Brain microvascular endothelial cell (primary cell): ENCODE results near the gene TLR5.

Source experiments
- DNase-seq: peaks from one replicate; pipeline ENCODE4 v3.0.0-alpha.2; 2020
- H3K27ac ChIP-seq: fragments of 250-450 bp; sonication (Bioruptor Pico); 2 replicates; pipeline ENCODE4 v1.5.1; 2020; ENCODE audit warnings: mild to moderate bottlenecking, moderate library complexity
- H3K27me3 ChIP-seq: fragments of 250-450 bp; sonication (Bioruptor Pico); replicated peaks from 2 replicates; pipeline ENCODE4 v1.5.1; 2020; ENCODE audit warnings: mild to moderate bottlenecking
- H3K36me3 ChIP-seq: fragments of 250-450 bp; sonication (Bioruptor Pico); replicated peaks from 2 replicates; pipeline ENCODE4 v1.5.1; 2020; ENCODE audit warnings: mild to moderate bottlenecking
- H3K4me3 ChIP-seq: 2 replicates; pipeline ENCODE4 v1.5.1; 2011; ENCODE audit warnings: low read depth, mild to moderate bottlenecking, control low read depth, low read length, moderate library complexity
- in situ Hi-C: cut with HindIII; loops from 2 replicates; pipeline ENCODE4 v1.10.0; 2017; ENCODE audit warnings: low sequenced_read_pairs, low pct_ligation_motif_present
- TF ChIP-seq, protein P1 (sequence below): IDR thresholded peaks from 2 replicates; pipeline ENCODE4 v1.5.1; 2011; ENCODE audit warnings: low read depth, mild to moderate bottlenecking, moderate library complexity, low read length, control low read depth, inconsistent platforms; ENCODE audit errors: missing control alignments

The TLR5 gene

GRCh38 chr1:223142795-223143536 lies at the start of gene TLR5:
Gene TLR5 (minus strand): TSS chr1:223143248. CDS start chr1:223113031, 30,217 bp downstream.
- in situ Hi-C loops = no loop called here
- Histone ChIP-seq H3K27me3 (peaks cover 2% of the 10 kb centered on the region), H3K27ac (no peak within 1 kb of the TSS), H3K4me3 (peak within 1 kb of the TSS; percentile 57), H3K36me3 (no peaks in the 10 kb centered on the region)
- DNase-seq = peak; percentile 29
- TF ChIP-seq, protein P1, sequence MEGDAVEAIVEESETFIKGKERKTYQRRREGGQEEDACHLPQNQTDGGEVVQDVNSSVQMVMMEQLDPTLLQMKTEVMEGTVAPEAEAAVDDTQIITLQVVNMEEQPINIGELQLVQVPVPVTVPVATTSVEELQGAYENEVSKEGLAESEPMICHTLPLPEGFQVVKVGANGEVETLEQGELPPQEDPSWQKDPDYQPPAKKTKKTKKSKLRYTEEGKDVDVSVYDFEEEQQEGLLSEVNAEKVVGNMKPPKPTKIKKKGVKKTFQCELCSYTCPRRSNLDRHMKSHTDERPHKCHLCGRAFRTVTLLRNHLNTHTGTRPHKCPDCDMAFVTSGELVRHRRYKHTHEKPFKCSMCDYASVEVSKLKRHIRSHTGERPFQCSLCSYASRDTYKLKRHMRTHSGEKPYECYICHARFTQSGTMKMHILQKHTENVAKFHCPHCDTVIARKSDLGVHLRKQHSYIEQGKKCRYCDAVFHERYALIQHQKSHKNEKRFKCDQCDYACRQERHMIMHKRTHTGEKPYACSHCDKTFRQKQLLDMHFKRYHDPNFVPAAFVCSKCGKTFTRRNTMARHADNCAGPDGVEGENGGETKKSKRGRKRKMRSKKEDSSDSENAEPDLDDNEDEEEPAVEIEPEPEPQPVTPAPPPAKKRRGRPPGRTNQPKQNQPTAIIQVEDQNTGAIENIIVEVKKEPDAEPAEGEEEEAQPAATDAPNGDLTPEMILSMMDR = peak; percentile 83

GRCh38 chr1:223189903-223190724 lies 47.1 kb upstream of the TLR5 start:
- no peak for DNase-seq
- in situ Hi-C loops = no loop called here
- H3K27ac ChIP-seq = no peak overlapping the region

GRCh38 chr1:223189525-223189902 lies 46.5 kb upstream of the TLR5 start:
- in situ Hi-C loops = no loop called here
- no peaks in the 10 kb centered on the region for H3K36me3 ChIP-seq
- TF ChIP-seq, protein P1 = no peak
- H3K4me3 ChIP-seq = no peak overlapping the region
- no peak overlapping the region for H3K27ac ChIP-seq
- H3K27me3 ChIP-seq = no peaks in the 10 kb centered on the region
- no peak for DNase-seq

More at GRCh38 chr1:223189903-223190724, 47.1 kb upstream of the TLR5 start:
- TF ChIP-seq, protein P1 = no peak
- Histone ChIP-seq H3K4me3 (no peak overlapping the region), H3K27me3 (no peaks in the 10 kb centered on the region), H3K36me3 (no peaks in the 10 kb centered on the region)

DNA sequence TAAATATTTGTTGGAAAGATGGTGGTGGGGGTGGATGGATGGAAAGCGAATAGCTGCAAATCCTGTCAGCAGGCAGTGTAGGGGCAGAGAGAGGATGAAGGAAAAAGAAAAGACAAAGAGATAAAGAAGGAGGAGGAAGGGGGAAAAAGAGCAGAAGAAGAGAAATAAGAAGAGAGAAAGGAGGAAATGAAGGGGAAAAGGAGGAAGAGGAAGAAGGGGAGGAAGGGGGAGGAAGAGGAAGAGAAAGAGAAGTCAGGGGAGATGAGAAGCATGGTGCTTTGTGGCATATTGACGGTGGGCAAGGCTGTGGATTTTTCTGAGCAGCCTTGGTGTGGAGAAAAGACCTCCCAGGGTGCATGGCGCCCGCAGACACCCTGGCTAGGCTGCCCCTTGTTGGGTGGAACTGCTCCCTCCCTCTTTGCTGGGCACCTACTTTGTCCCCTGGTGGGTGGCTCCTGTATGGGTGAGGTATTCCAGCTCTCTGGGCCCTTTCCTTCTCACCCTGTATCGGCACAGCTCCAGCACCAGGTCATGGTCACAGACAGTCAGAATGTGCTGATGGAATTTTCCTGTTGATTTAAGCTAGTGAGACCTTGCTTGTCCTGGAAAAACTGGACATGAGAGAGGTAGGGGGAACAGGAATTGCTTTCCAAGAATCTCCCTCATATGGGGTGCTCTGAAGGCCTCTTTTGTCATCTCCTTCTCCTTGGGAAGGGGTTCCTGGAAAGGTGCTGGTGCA lies 45.7 kb upstream of the TLR5 start:
- no peak for DNase-seq
- Histone ChIP-seq H3K27ac (no peak overlapping the region), H3K36me3 (no peaks in the 10 kb centered on the region), H3K27me3 (no peaks in the 10 kb centered on the region), H3K4me3 (no peak overlapping the region)
- TF ChIP-seq, protein P1 = no peak
- in situ Hi-C loops = no loop called here

DNA sequence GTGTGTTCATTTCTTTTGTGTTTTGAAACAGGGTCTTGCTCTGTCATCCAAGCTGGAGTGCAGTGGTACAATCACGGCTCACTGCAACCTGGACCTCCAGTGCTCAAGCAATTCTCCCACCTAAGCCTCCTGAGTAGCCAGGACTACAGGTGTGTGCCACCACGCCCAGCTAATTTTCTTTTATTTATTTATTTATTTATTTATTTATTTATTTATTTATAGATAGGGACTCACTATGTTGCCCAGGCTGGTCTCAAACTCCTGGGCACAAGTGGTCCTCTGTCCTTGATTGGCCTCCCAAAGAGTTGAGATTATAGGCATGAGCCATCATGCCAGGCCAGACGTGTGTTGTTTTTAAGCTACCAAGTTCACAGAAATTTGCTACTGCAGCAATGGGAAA lies 43.8 kb upstream of the TLR5 start:
- Histone ChIP-seq H3K36me3 (no peaks in the 10 kb centered on the region), H3K27ac (no peak overlapping the region), H3K27me3 (no peaks in the 10 kb centered on the region), H3K4me3 (no peak overlapping the region)
- TF ChIP-seq, protein P1 = no peak
- in situ Hi-C loops = no loop called here
- no peak for DNase-seq
